GM12878 (cell line): ENCODE results near the gene LPCAT4. TPM values are rescaled to one million over a fixed set of nuclear protein-coding genes. Genes with fewer than 3 reads are reported as not detected.
A peak's percentile ranks its signal among the peaks of the same experiment; 100 is the strongest.

Experiments used
- ATF7 ChIP-seq: fragments of 450-650 bp; IDR thresholded peaks from 2 replicates; pipeline ENCODE4 v1.6.1; 2016; ENCODE audit warnings: low read depth, mild to moderate bottlenecking
- BRCA1 ChIP-seq: IDR thresholded peaks from 2 replicates; pipeline ENCODE4 v1.6.1; 2011; ENCODE audit warnings: low read depth, low read length, improper control_type of control experiment
- CBX5 ChIP-seq: sonication (generic); IDR thresholded peaks from 2 replicates; pipeline ENCODE4 v1.6.1; 2016; ENCODE audit warnings: low read depth, moderate library complexity, mild to moderate bottlenecking, inconsistent platforms
- E2F8 ChIP-seq: fragments of 450-650 bp; IDR thresholded peaks from 2 replicates; pipeline ENCODE4 v1.6.1; 2018; ENCODE audit warnings: mild to moderate bottlenecking, low read depth, moderate library complexity; ENCODE audit not compliant: partially characterized antibody
- ESRRA ChIP-seq: IDR thresholded peaks from 2 replicates; pipeline ENCODE4 v1.6.1; 2012; ENCODE audit warnings: mild to moderate bottlenecking, low read length, improper control_type of control experiment
- FOXK2 ChIP-seq: fragments of 450-650 bp; IDR thresholded peaks from 2 replicates; pipeline ENCODE4 v1.6.1; 2017; ENCODE audit warnings: mild to moderate bottlenecking, moderate library complexity
- JUNB ChIP-seq: IDR thresholded peaks from 2 replicates; pipeline ENCODE4 v1.6.1; 2016; ENCODE audit warnings: antibody characterized with exemption, mild to moderate bottlenecking
- JUND ChIP-seq: IDR thresholded peaks from 2 replicates; pipeline ENCODE4 v1.6.1; 2012; ENCODE audit warnings: low read depth, mild to moderate bottlenecking, low read length, improper control_type of control experiment, moderate library complexity
- KLF5 ChIP-seq: fragments of 450-650 bp; IDR thresholded peaks from 2 replicates; pipeline ENCODE4 v1.6.1; 2014; ENCODE audit warnings: mild to moderate bottlenecking; ENCODE audit not compliant: partially characterized antibody
- MEF2B ChIP-seq: fragments of 450-650 bp; IDR thresholded peaks from 2 replicates; pipeline ENCODE4 v1.6.1; 2018; ENCODE audit warnings: mild to moderate bottlenecking, moderate library complexity; ENCODE audit not compliant: partially characterized antibody, poor library complexity, severe bottlenecking
- NBN ChIP-seq: fragments of 450-650 bp; IDR thresholded peaks from 2 replicates; pipeline ENCODE4 v1.6.1; 2016
- NFYA ChIP-seq: IDR thresholded peaks from 2 replicates; pipeline ENCODE4 v1.6.1; 2011; ENCODE audit warnings: low read depth, mild to moderate bottlenecking, low read length, improper control_type of control experiment, borderline replicate concordance
- NFYB ChIP-seq: IDR thresholded peaks from 2 replicates; pipeline ENCODE4 v1.6.1; 2011; ENCODE audit warnings: low read depth, mild to moderate bottlenecking, low read length, improper control_type of control experiment, moderate library complexity; ENCODE audit not compliant: insufficient read depth
- NR2C2 ChIP-seq: IDR thresholded peaks from 2 replicates; pipeline ENCODE4 v1.6.1; 2011; ENCODE audit warnings: borderline replicate concordance, low read depth; ENCODE audit not compliant: control insufficient read depth, insufficient read length
- NR2F1 ChIP-seq: fragments of 450-650 bp; conservative IDR thresholded peaks from 2 replicates; pipeline ENCODE4 v1.6.1; 2017; ENCODE audit warnings: mild to moderate bottlenecking
- NRF1 ChIP-seq: conservative IDR thresholded peaks from 2 replicates; pipeline ENCODE4 v1.6.1; 2011; ENCODE audit warnings: mild to moderate bottlenecking, low read depth, low read length, improper control_type of control experiment
- PML ChIP-seq: IDR thresholded peaks from 2 replicates; pipeline ENCODE4 v1.6.1; 2012; ENCODE audit warnings: low read length, inconsistent platforms
- POU2F2 ChIP-seq: IDR thresholded peaks from 3 replicates; pipeline ENCODE4 v1.6.1; 2011; ENCODE audit warnings: low read depth, mild to moderate bottlenecking, low read length, borderline replicate concordance
- RAD21 ChIP-seq: IDR thresholded peaks from 2 replicates; pipeline ENCODE4 v1.6.1; 2011; ENCODE audit warnings: mild to moderate bottlenecking, low read depth, low read length, moderate library complexity; ENCODE audit not compliant: insufficient read depth
- SIN3A ChIP-seq: IDR thresholded peaks from 2 replicates; pipeline ENCODE4 v1.6.1; 2012; ENCODE audit warnings: low read depth, low read length, improper control_type of control experiment
- STAT1 ChIP-seq: fragments of 450-650 bp; conservative IDR thresholded peaks from 2 replicates; pipeline ENCODE4 v1.6.1; 2014; ENCODE audit warnings: antibody characterized with exemption, mild to moderate bottlenecking
- TCF7 ChIP-seq: IDR thresholded peaks from 2 replicates; pipeline ENCODE4 v1.6.1; 2014; ENCODE audit warnings: antibody characterized with exemption, borderline replicate concordance
- YBX1 ChIP-seq: fragments of 450-650 bp; IDR thresholded peaks from 2 replicates; pipeline ENCODE4 v1.6.1; 2016; ENCODE audit warnings: antibody characterized with exemption
- YY1 ChIP-seq: IDR thresholded peaks from 2 replicates; pipeline ENCODE4 v1.6.1; 2011; ENCODE audit warnings: low read depth, mild to moderate bottlenecking, low read length
- ZNF217 ChIP-seq: fragments of 450-650 bp; IDR thresholded peaks from 2 replicates; pipeline ENCODE4 v1.6.1; 2017; ENCODE audit warnings: antibody characterized with exemption, mild to moderate bottlenecking
- polyA plus RNA-seq, 11 experiments: library from polyadenylated mRNA; depleted of rRNA in 4 of 11; unstranded in 6 of 11; stranded (reverse) in 5 of 11; fragments of >200 nt; fragmentation: Nextera tagmentation in 4 of 11; fragmentation: Illumina TruSeq in 1 of 11; extraction: Ambion mirVana in 4 of 11; extraction: Trizol in 1 of 11; gene quantifications; 1 replicate in 1 of 11; 2 replicates in 10 of 11; pipeline versions ENCODE4 v1.2.1 to v1.2.3, GENCODE V29; 2011 to 2016; ENCODE audit warnings: inconsistent platforms in 2 of 11, missing spikeins in 2 of 11, low read depth in 1 of 11
- total RNA-seq, 4 experiments: library from RNA; depleted of rRNA in 3 of 4; stranded (reverse); fragments of >200 nt in 3 of 4; fragmentation: Illumina TruSeq in 1 of 4; extraction: Trizol in 1 of 4; gene quantifications; 2 replicates each; pipeline versions ENCODE4 v1.2.1 to v1.2.3, GENCODE V29; 2013 to 2021
- TF ChIP-seq, protein P1 (sequence below): fragments of 450-650 bp; IDR thresholded peaks from 2 replicates; pipeline ENCODE4 v1.6.1; 2016; ENCODE audit warnings: mild to moderate bottlenecking, moderate library complexity, borderline replicate concordance

LPCAT4 gene
- total and polyA plus RNA-seq, 10 of the 15 experiments (the other 5 are each of a cell fraction or from before 2014, with no cell fraction given), result 14.4 to 57.2 (median 33.0) TPM

- TF ChIP-seq NR2F1, result no peak
- peak; percentile 78 for TF ChIP-seq E2F8
- TF ChIP-seq NBN, result peak; percentile 92
- TF ChIP-seq ESRRA, result no peak
- no peak; the same call in 1 of the 2 replicates for TF ChIP-seq TCF7
- TF ChIP-seq PML, result peak; percentile 83
- TF ChIP-seq, protein P1, sequence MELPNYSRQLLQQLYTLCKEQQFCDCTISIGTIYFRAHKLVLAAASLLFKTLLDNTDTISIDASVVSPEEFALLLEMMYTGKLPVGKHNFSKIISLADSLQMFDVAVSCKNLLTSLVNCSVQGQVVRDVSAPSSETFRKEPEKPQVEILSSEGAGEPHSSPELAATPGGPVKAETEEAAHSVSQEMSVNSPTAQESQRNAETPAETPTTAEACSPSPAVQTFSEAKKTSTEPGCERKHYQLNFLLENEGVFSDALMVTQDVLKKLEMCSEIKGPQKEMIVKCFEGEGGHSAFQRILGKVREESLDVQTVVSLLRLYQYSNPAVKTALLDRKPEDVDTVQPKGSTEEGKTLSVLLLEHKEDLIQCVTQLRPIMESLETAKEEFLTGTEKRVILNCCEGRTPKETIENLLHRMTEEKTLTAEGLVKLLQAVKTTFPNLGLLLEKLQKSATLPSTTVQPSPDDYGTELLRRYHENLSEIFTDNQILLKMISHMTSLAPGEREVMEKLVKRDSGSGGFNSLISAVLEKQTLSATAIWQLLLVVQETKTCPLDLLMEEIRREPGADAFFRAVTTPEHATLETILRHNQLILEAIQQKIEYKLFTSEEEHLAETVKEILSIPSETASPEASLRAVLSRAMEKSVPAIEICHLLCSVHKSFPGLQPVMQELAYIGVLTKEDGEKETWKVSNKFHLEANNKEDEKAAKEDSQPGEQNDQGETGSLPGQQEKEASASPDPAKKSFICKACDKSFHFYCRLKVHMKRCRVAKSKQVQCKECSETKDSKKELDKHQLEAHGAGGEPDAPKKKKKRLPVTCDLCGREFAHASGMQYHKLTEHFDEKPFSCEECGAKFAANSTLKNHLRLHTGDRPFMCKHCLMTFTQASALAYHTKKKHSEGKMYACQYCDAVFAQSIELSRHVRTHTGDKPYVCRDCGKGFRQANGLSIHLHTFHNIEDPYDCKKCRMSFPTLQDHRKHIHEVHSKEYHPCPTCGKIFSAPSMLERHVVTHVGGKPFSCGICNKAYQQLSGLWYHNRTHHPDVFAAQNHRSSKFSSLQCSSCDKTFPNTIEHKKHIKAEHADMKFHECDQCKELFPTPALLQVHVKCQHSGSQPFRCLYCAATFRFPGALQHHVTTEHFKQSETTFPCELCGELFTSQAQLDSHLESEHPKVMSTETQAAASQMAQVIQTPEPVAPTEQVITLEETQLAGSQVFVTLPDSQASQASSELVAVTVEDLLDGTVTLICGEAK, result peak; percentile 90
- TF ChIP-seq RAD21, result peak; percentile 91
- no peak for TF ChIP-seq NFYA
- TF ChIP-seq NFYB, result no peak
- no peak for TF ChIP-seq NR2C2
- no peak for TF ChIP-seq BRCA1
- TF ChIP-seq YY1, result peak; percentile 74
- peak; percentile 62; the same call in 1 of the 2 replicates for TF ChIP-seq STAT1
- no peak for TF ChIP-seq YBX1
- peak; percentile 75; the same call in 1 of the 2 replicates for TF ChIP-seq SIN3A
- peak; percentile 94 for TF ChIP-seq ZNF217
- TF ChIP-seq MEF2B, result peak; percentile 54
- TF ChIP-seq JUND, result no peak
- peak; percentile 25 for TF ChIP-seq KLF5
- peak; percentile 68 for TF ChIP-seq FOXK2
- TF ChIP-seq NRF1, result no peak; the same call in 1 of the 2 replicates
- 0 out of 2 replicates have a peak, but pooled peaks have one; percentile 6 for TF ChIP-seq JUNB
- peak; percentile 86; the same call in 2 of the 3 replicates for TF ChIP-seq POU2F2
- peak; percentile 93 for TF ChIP-seq ATF7
- TF ChIP-seq CBX5, result no peak
Measured at GRCh38 chr15:34342737-34343575, 24.0 kb downstream of the LPCAT4 start, which contains the start of the genes NOP10 and NUTM1 (continued).
